ENCODE measurements around the gene FMOD.

FMOD gene

DNA sequence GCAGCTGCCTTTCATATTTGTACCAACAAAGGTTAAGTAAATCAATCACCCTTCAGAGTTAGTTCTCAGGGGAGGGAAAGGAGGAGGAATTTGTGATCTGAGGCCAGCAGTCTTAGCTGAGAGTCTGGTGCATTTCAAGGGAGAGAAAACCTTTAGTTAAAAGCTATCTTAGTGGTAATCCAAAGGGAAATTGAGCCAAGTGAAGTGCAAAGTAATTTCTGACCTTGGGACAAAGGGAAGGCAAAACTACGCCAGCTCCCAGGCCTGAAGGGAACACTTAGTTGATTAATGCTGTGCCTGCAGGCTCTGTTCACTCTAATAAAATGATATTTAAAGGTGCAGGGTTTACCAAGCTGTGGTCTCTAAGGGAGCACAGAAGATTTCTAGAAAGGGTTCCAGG lies 23.1 kb upstream of the FMOD start:
- no peak overlapping the region for H3K27ac ChIP-seq (ENCODE audit: low read depth, low read length)
- H3K4me3 ChIP-seq (ENCODE audit: low read depth, low read length) = no peak overlapping the region

GRCh38 chr1:203373002-203373401 lies 22.1 kb upstream of the FMOD start:
- Histone ChIP-seq H3K9me3 (ENCODE audit: control insufficient read depth, insufficient read depth, low read depth, low read length) (no peaks in the 10 kb centered on the region), H3K4me1 (ENCODE audit: control insufficient read depth, insufficient read depth, low read length) (no peaks in the 10 kb centered on the region), H3K27ac (ENCODE audit: low read depth, low read length) (no peak overlapping the region), H3K9ac (ENCODE audit: low read length) (no peak overlapping the region), H3K4me3 (ENCODE audit: low read depth, low read length) (no peak overlapping the region), H3K27me3 (ENCODE audit: control insufficient read depth, insufficient read depth, low read length) (no peaks in the 10 kb centered on the region), H3K36me3 (ENCODE audit: control insufficient read depth, insufficient read depth, low read length) (no peaks in the 10 kb centered on the region)

More for the DNA sequence above, 23.1 kb upstream of the FMOD start:
- H3K9ac ChIP-seq (ENCODE audit: low read length) = no peak overlapping the region
- H3K27me3 ChIP-seq (ENCODE audit: control insufficient read depth, insufficient read depth, low read length) = no peaks in the 10 kb centered on the region
- H3K9me3 ChIP-seq (ENCODE audit: control insufficient read depth, insufficient read depth, low read depth, low read length) = no peaks in the 10 kb centered on the region
- no peaks in the 10 kb centered on the region for H3K36me3 ChIP-seq (ENCODE audit: control insufficient read depth, insufficient read depth, low read length)
- no peaks in the 10 kb centered on the region for H3K4me1 ChIP-seq (ENCODE audit: control insufficient read depth, insufficient read depth, low read length)

DNA sequence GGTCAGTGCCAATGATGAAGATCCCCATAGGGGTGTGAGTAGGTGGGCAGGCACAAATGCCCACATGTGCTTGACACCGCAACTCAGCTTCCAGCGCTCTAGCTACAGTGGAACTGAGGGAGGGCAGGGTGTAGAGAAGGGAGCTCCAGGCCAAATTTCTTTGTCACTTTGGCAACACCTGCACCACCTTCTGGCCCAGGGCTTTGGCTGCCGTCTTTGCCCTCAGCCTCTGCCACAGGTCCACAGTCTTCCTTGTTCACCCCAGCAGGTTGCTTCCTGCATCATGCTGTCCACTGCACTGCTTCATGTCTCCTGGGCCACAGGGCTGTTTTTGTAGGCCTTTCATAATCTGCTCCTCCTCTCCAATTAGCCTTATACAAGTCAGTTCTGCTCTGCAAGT lies 20.4 kb upstream of the FMOD start:
- H3K9ac ChIP-seq (ENCODE audit: low read length) = no peak overlapping the region
- no peaks in the 10 kb centered on the region for H3K36me3 ChIP-seq (ENCODE audit: control insufficient read depth, insufficient read depth, low read length)
- no peaks in the 10 kb centered on the region for H3K9me3 ChIP-seq (ENCODE audit: control insufficient read depth, insufficient read depth, low read depth, low read length)
- 0 out of 2 replicates have a peak, but pooled peaks cover 4% of the 10 kb centered on the region for H3K27me3 ChIP-seq (ENCODE audit: control insufficient read depth, insufficient read depth, low read length)
- no peak overlapping the region for H3K27ac ChIP-seq (ENCODE audit: low read depth, low read length)
- no peaks in the 10 kb centered on the region for H3K4me1 ChIP-seq (ENCODE audit: control insufficient read depth, insufficient read depth, low read length)
- H3K4me3 ChIP-seq (ENCODE audit: low read depth, low read length) = no peak overlapping the region

- Histone ChIP-seq H3K4me1 (ENCODE audit: control insufficient read depth, insufficient read depth, low read length) (no peaks in the 10 kb centered on the region), H3K9ac (ENCODE audit: low read length) (no peak overlapping the region), H3K36me3 (ENCODE audit: control insufficient read depth, insufficient read depth, low read length) (no peaks in the 10 kb centered on the region), H3K4me3 (ENCODE audit: low read depth, low read length) (no peak overlapping the region), H3K9me3 (ENCODE audit: control insufficient read depth, insufficient read depth, low read depth, low read length) (no peaks in the 10 kb centered on the region), H3K27ac (ENCODE audit: low read depth, low read length) (no peak overlapping the region; the same call in 1 of the 2 replicates), H3K27me3 (ENCODE audit: control insufficient read depth, insufficient read depth, low read length) (0 out of 2 replicates have a peak, but pooled peaks cover 4% of the 10 kb centered on the region)
Observed at GRCh38 chr1:203369666-203370065, 18.7 kb upstream of the FMOD start.

GRCh38 chr1:203368624-203369451 lies 17.9 kb upstream of the FMOD start:
- H3K9me3 ChIP-seq (ENCODE audit: control insufficient read depth, insufficient read depth, low read depth, low read length) = no peaks in the 10 kb centered on the region
- 0 out of 2 replicates have a peak, but pooled peaks cover 4% of the 10 kb centered on the region for H3K27me3 ChIP-seq (ENCODE audit: control insufficient read depth, insufficient read depth, low read length)
- no peaks in the 10 kb centered on the region for H3K36me3 ChIP-seq (ENCODE audit: control insufficient read depth, insufficient read depth, low read length)
- H3K4me3 ChIP-seq (ENCODE audit: low read depth, low read length) = no peak overlapping the region
- no peak overlapping the region for H3K27ac ChIP-seq (ENCODE audit: low read depth, low read length)
- no peaks in the 10 kb centered on the region for H3K4me1 ChIP-seq (ENCODE audit: control insufficient read depth, insufficient read depth, low read length)
- H3K9ac ChIP-seq (ENCODE audit: low read length) = no peak overlapping the region

- H3K4me3 ChIP-seq (ENCODE audit: low read depth, low read length) = no peak overlapping the region
- H3K27ac ChIP-seq (ENCODE audit: low read depth, low read length) = no peak overlapping the region
- H3K9me3 ChIP-seq (ENCODE audit: control insufficient read depth, insufficient read depth, low read depth, low read length) = no peaks in the 10 kb centered on the region
- no peak overlapping the region for H3K9ac ChIP-seq (ENCODE audit: low read length)
- 0 out of 2 replicates have a peak, but pooled peaks cover 4% of the 10 kb centered on the region for H3K27me3 ChIP-seq (ENCODE audit: control insufficient read depth, insufficient read depth, low read length)
- H3K36me3 ChIP-seq (ENCODE audit: control insufficient read depth, insufficient read depth, low read length) = no peaks in the 10 kb centered on the region
- peaks cover 4% of the 10 kb centered on the region; the same call in 1 of the 2 replicates for H3K4me1 ChIP-seq (ENCODE audit: control insufficient read depth, insufficient read depth, low read length)
Observed at GRCh38 chr1:203367057-203367456, 16.1 kb upstream of the FMOD start.

GRCh38 chr1:203366476-203366875 lies 15.6 kb upstream of the FMOD start:
- Histone ChIP-seq H3K27ac (ENCODE audit: low read depth, low read length) (no peak overlapping the region), H3K4me1 (ENCODE audit: control insufficient read depth, insufficient read depth, low read length) (peaks cover 10% of the 10 kb centered on the region; the same call in 1 of the 2 replicates), H3K4me3 (ENCODE audit: low read depth, low read length) (no peak overlapping the region), H3K27me3 (ENCODE audit: control insufficient read depth, insufficient read depth, low read length) (0 out of 2 replicates have a peak, but pooled peaks cover 4% of the 10 kb centered on the region), H3K36me3 (ENCODE audit: control insufficient read depth, insufficient read depth, low read length) (no peaks in the 10 kb centered on the region), H3K9me3 (ENCODE audit: control insufficient read depth, insufficient read depth, low read depth, low read length) (no peaks in the 10 kb centered on the region), H3K9ac (ENCODE audit: low read length) (no peak overlapping the region)

DNA sequence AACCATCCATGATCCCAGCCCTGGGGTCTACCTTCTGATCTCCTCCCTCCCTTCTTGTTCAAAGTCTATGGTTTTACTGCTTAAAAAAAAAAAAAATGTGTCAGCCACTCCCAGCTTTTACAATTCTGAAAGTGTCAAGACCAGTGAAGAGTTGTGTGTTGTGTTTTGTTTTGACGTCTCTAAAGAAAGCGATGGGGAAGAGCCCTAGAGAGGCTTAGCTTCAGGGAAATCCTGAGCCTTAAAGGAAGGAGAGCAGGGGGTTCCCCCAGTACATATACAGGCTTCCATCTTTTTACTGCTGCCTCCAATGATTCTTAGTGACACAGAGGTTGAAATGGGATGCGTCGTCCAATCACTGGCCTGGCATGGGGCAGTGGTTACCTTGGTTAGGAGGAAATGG lies 13.9 kb upstream of the FMOD start:
- Histone ChIP-seq H3K27me3 (ENCODE audit: control insufficient read depth, insufficient read depth, low read length) (0 out of 2 replicates have a peak, but pooled peaks cover 4% of the 10 kb centered on the region), H3K27ac (ENCODE audit: low read depth, low read length) (no peak overlapping the region), H3K9me3 (ENCODE audit: control insufficient read depth, insufficient read depth, low read depth, low read length) (no peaks in the 10 kb centered on the region), H3K36me3 (ENCODE audit: control insufficient read depth, insufficient read depth, low read length) (no peaks in the 10 kb centered on the region), H3K9ac (ENCODE audit: low read length) (no peak overlapping the region), H3K4me1 (ENCODE audit: control insufficient read depth, insufficient read depth, low read length) (peaks cover 21% of the 10 kb centered on the region; the same call in 1 of the 2 replicates), H3K4me3 (ENCODE audit: low read depth, low read length) (no peak overlapping the region)

- H3K4me1 ChIP-seq (ENCODE audit: control insufficient read depth, insufficient read depth, low read length) = peaks cover 21% of the 10 kb centered on the region; the same call in 1 of the 2 replicates
- no peak overlapping the region for H3K27ac ChIP-seq (ENCODE audit: low read depth, low read length)
- H3K27me3 ChIP-seq (ENCODE audit: control insufficient read depth, insufficient read depth, low read length) = 0 out of 2 replicates have a peak, but pooled peaks cover 4% of the 10 kb centered on the region
- no peak overlapping the region for H3K4me3 ChIP-seq (ENCODE audit: low read depth, low read length)
- H3K9ac ChIP-seq (ENCODE audit: low read length) = no peak overlapping the region
- no peaks in the 10 kb centered on the region for H3K9me3 ChIP-seq (ENCODE audit: control insufficient read depth, insufficient read depth, low read depth, low read length)
- H3K36me3 ChIP-seq (ENCODE audit: control insufficient read depth, insufficient read depth, low read length) = no peaks in the 10 kb centered on the region
Observed at GRCh38 chr1:203364094-203364801, 13.3 kb upstream of the FMOD start.

DNA sequence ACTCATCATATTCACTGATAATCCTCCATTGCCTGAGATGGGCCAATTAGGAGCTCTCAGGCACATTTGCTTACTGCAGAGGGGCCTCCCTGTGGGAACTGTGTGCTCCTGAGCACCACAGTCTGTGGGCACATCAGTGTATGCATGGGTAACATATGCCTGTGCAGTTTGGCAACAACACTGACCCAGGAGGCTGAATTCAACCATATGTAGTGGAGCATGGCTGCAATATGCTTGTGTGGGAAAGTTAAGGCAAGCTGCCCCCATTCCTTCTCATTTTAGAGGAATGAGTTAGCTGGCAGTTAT lies 11.8 kb upstream of the FMOD start:
- Histone ChIP-seq H3K36me3 (ENCODE audit: control insufficient read depth, insufficient read depth, low read length) (no peaks in the 10 kb centered on the region), H3K9me3 (ENCODE audit: control insufficient read depth, insufficient read depth, low read depth, low read length) (no peaks in the 10 kb centered on the region), H3K27ac (ENCODE audit: low read depth, low read length) (no peak overlapping the region), H3K4me3 (ENCODE audit: low read depth, low read length) (no peak overlapping the region), H3K4me1 (ENCODE audit: control insufficient read depth, insufficient read depth, low read length) (peaks cover 21% of the 10 kb centered on the region; the same call in 1 of the 2 replicates), H3K9ac (ENCODE audit: low read length) (no peak overlapping the region), H3K27me3 (ENCODE audit: control insufficient read depth, insufficient read depth, low read length) (0 out of 2 replicates have a peak, but pooled peaks cover 4% of the 10 kb centered on the region)
